Erythroblast (primary cell): Measurements from ENCODE around the gene ZBTB49.
A peak's percentile ranks its signal among the peaks of the same experiment; 100 is the strongest.
"Not testable (repeated sequence)": the region's sequence is repeated elsewhere in the genome, so short reads cannot be mapped to it uniquely, and the experiment has no call there.

Source experiments
- DNase-seq, 2 experiments: peaks; one replicate each; lab custom pipeline; 2025; lab: John Stamatoyannopoulos, UW
- GATA1 ChIP-seq: IDR thresholded peaks from 2 replicates; pipeline ENCODE4 v1.6.1; 2011; ENCODE audit warnings: low read depth, mild to moderate bottlenecking, control low read depth, low read length, moderate library complexity
- POLR2A ChIP-seq: IDR thresholded peaks from 2 replicates; pipeline ENCODE4 v1.6.1; 2011; ENCODE audit warnings: mild to moderate bottlenecking, low read length

The ZBTB49 gene

GRCh38 chr4:4289941-4290850, at the start of gene ZBTB49, which contains the start of gene LYAR:
TSS of gene ZBTB49 (plus strand) at chr4:4290251. CDS start at chr4:4299946, 9,695 bp downstream.
TSS of gene LYAR (minus strand) at chr4:4290154. CDS start at chr4:4283742, 6,412 bp downstream.
- peak; percentile 94 to 96 for DNase-seq
- TF ChIP-seq POLR2A (peak; percentile 82), GATA1 (no peak)

GRCh38 chr4:4245172-4245571, 44.9 kb upstream of the ZBTB49 start:
- TF ChIP-seq GATA1 (no peak), POLR2A (no peak)
- no peak for DNase-seq

GRCh38 chr4:4247696-4248028, 42.4 kb upstream of the ZBTB49 start:
- DNase-seq: no peak
- no peak for TF ChIP-seq GATA1
- no peak for TF ChIP-seq POLR2A

GRCh38 chr4:4248029-4248884, 41.8 kb upstream of the ZBTB49 start, which contains the start of gene TMEM128:
TSS of gene TMEM128 (minus strand) at chr4:4248223. CDS start at chr4:4248202, 21 bp downstream.
- TF ChIP-seq POLR2A (peak; percentile 96), GATA1 (no peak)

GRCh38 chr4:4248885-4249203, 41.2 kb upstream of the ZBTB49 start:
- peak; percentile 59 to 61 for DNase-seq
- no peak for TF ChIP-seq POLR2A

More at GRCh38 chr4:4248029-4248884, 41.8 kb upstream of the ZBTB49 start, which contains the start of gene TMEM128:
- peak; percentile 96 to 97 for DNase-seq

- DNase-seq: not testable (repeated sequence)
Observed at GRCh38 chr4:4249342-4249741, 40.7 kb upstream of the ZBTB49 start.

- no peak for TF ChIP-seq POLR2A
- TF ChIP-seq GATA1: no peak
- no peak for DNase-seq
Observed at GRCh38 chr4:4249866-4250265, 40.2 kb upstream of the ZBTB49 start.

GRCh38 chr4:4254199-4254598, 35.9 kb upstream of the ZBTB49 start:
- TF ChIP-seq GATA1: no peak
- no peak for TF ChIP-seq POLR2A

GRCh38 chr4:4254666-4255065, 35.4 kb upstream of the ZBTB49 start:
- no peak for TF ChIP-seq POLR2A
- DNase-seq: no peak

More at GRCh38 chr4:4254199-4254598, 35.9 kb upstream of the ZBTB49 start:
- no peak for DNase-seq

- no peak for DNase-seq
- TF ChIP-seq POLR2A (no peak), GATA1 (no peak)
Observed at GRCh38 chr4:4256799-4257198, 33.3 kb upstream of the ZBTB49 start.

- not testable (repeated sequence) for DNase-seq
Observed at GRCh38 chr4:4257705-4258104, 32.3 kb upstream of the ZBTB49 start.

GRCh38 chr4:4259484-4260100, 30.5 kb upstream of the ZBTB49 start:
- no peak for TF ChIP-seq POLR2A
- TF ChIP-seq GATA1: no peak
- no peak for DNase-seq

- DNase-seq: peak; percentile 43 to 70
- TF ChIP-seq GATA1 (no peak), POLR2A (no peak)
Observed at GRCh38 chr4:4260185-4260751, 29.8 kb upstream of the ZBTB49 start.

- TF ChIP-seq GATA1 (no peak), POLR2A (no peak)
- no peak for DNase-seq
Observed at GRCh38 chr4:4267981-4268380, 22.1 kb upstream of the ZBTB49 start.
